Skeletal muscle satellite cell (primary cell): Measurements from ENCODE around the gene ICAM2. TPM values are rescaled to one million over a fixed set of nuclear protein-coding genes. Genes with fewer than 3 reads are reported as not detected.

Experiments
- H3K27me3 ChIP-seq: 2 replicates; pipeline ENCODE4 v1.7.0; 2013; ENCODE audit warnings: low read length; ENCODE audit not compliant: control insufficient read depth, insufficient read depth
- H3K36me3 ChIP-seq: 2 replicates; pipeline ENCODE4 v1.7.0; 2013; ENCODE audit warnings: mild to moderate bottlenecking, control low read depth, low read length; ENCODE audit not compliant: insufficient read depth
- H3K4me1 ChIP-seq: 2 replicates; pipeline ENCODE4 v1.7.0; 2013; ENCODE audit warnings: low read length; ENCODE audit not compliant: control insufficient read depth, insufficient read depth
- H3K4me2 ChIP-seq: 2 replicates; pipeline ENCODE4 v1.7.0; 2013; ENCODE audit warnings: mild to moderate bottlenecking, low read length
- H3K4me3 ChIP-seq: 2 replicates; pipeline ENCODE4 v1.7.0; 2013; ENCODE audit warnings: low read length
- H3K9ac ChIP-seq: 2 replicates; pipeline ENCODE4 v1.7.0; 2013; ENCODE audit warnings: mild to moderate bottlenecking, low read depth, low read length, moderate library complexity
- H3K9me3 ChIP-seq: replicated peaks from 2 replicates; pipeline ENCODE4 v1.7.0; 2013; ENCODE audit warnings: mild to moderate bottlenecking, control low read depth, low read length
- total RNA-seq: library from RNA; depleted of rRNA; stranded (reverse); fragments of >200 nt; gene quantifications from 2 replicates; pipeline ENCODE4 v1.2.3, GENCODE V29; 2012; rRNA removed

Gene ICAM2
- 9.2 and 15.0 TPM in 2 replicates for total RNA-seq

DNA sequence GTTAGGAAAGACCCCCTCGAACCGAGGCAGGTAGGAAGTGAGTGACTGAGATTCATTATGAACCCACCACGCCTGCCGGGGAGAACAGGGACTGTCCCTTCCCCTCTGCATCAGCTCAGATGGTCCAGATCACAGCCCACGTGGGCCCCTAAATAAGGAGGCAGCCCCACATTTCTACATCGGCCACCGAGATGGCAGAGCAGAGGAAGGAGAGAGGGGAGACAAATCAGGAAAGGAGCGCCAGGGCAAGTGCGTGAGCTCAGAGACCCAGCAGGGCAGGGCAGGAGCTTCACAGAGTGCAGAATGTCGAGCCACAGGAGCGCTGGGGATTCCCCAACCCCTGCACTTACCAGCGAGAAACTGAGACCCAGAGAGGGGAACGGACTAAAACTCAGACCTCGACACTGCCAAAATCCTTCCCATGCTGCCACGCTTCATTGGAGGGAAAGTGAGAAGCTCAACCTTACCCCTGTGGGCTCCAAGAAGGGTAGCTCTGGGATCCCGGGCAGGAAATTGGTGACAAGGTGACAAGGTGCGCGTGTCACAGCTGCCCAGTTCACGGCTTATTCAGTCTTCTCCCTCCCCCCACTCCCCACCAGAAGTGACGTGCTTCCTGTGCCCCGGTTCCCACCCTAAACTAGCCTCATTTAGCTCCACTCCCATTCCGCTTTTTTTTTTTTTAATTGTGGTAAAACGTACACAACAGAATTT, at the start of gene ICAM2:
ICAM2 (minus strand) TSS at position 578 of the 711 bp plus-strand sequence. CDS start 13,942 bp downstream, outside the sequence.
- Histone ChIP-seq H3K4me3 (peak within 1 kb of the TSS; percentile 42), H3K9ac (no peak within 1 kb of the TSS), H3K4me2 (peak within 1 kb of the TSS; percentile 26), H3K9me3 (no peaks in the 10 kb centered on the region), H3K27me3 (peaks cover 21% of the 10 kb centered on the region), H3K4me1 (peaks cover 5% of the 10 kb centered on the region), H3K36me3 (no peaks in the 10 kb centered on the region)

GRCh38 chr17:64070213-64070612, 49.8 kb upstream of the ICAM2 start:
- Histone ChIP-seq H3K9me3 (peaks cover 9% of the 10 kb centered on the region), H3K4me2 (no peak overlapping the region), H3K4me3 (no peak overlapping the region), H3K27me3 (no peaks in the 10 kb centered on the region), H3K36me3 (peaks cover 48% of the 10 kb centered on the region), H3K9ac (no peak overlapping the region), H3K4me1 (peaks cover 2% of the 10 kb centered on the region)

DNA sequence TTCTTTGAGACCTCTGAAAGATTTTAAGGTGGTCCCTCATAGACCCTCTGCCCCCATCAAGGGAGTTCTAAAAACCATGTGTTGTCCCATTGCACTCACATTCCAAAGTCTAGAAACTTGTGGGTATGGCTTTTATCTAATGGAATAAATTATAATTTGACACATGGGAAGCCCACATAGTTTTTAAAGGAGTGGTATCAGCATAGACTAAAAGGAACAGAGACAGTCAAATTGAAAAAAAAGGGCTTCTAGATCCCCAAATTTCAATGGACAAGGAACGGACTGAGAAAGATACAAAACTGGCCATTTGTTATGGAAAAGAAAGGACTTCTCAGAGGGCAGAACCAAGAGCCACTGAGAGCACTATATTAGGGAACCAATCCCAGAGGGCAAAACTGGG, 48.7 kb upstream of the ICAM2 start:
- H3K36me3 ChIP-seq = peaks cover 55% of the 10 kb centered on the region
- no peak overlapping the region for H3K4me3 ChIP-seq
- no peak overlapping the region for H3K4me2 ChIP-seq

DNA sequence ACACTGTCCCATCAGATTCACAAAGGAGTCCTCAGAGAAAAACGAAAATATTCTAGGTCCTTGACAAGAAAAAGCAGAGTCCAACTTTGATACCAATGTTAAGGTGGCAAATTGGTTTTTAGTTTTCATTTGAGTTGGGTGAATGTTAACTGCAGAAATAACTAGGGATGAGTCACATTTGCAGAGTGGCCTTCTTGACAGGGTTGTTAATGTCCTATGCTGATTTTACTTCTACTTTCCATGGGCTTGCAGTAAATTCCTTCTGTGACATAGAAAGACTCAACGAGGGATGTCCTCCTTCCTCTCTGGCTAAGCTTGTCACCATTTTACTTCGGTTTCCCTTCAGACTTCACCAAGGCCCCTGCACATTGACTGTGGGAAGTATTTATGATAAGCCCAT, 47.2 kb upstream of the ICAM2 start:
- Histone ChIP-seq H3K4me3 (no peak overlapping the region), H3K4me1 (no peaks in the 10 kb centered on the region), H3K36me3 (peaks cover 59% of the 10 kb centered on the region), H3K9ac (no peak overlapping the region), H3K27me3 (no peaks in the 10 kb centered on the region), H3K9me3 (peaks cover 9% of the 10 kb centered on the region), H3K4me2 (no peak overlapping the region)

More for the DNA sequence above, 48.7 kb upstream of the ICAM2 start:
- Histone ChIP-seq H3K9me3 (peaks cover 9% of the 10 kb centered on the region), H3K4me1 (no peaks in the 10 kb centered on the region), H3K9ac (no peak overlapping the region), H3K27me3 (no peaks in the 10 kb centered on the region)

DNA sequence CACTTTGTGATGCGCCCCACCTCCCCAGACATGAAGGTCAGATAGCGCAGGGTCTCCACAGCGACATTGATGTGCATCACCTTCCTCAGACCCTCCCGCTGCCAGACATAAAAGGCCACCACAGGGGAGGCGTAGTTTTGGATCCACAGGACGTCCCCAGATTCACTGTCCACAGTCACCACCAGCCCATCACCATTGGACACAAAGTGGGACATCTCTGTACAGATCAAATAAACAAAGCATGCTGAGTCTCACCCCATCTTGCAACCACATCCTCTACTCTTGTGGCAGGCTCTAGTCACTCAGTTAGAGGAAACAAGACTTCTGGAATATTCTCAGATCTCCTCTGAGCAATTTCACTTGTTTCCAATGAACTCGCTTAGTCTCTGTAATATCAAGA, 46.3 kb upstream of the ICAM2 start:
- no peak overlapping the region for H3K4me3 ChIP-seq

DNA sequence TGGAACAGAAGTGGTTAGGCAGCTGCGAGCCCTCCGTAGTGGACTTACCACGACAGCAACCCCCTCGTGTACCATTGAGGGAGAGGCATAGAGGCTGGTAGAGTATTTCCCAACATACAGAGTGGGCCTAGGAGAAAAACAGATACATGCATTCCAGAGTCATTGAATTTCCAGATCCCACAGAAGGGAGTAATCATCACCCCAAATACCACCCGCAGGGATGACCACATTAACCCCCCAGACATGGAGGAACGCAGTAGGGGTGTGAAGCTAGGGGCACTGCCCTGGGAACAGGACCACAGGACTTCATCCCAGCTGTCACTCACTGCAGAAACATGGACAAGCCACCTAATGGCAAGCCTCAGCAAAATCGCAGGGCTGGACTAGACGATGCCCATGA, 44.7 kb upstream of the ICAM2 start:
- H3K27me3 ChIP-seq = no peaks in the 10 kb centered on the region
- no peak overlapping the region for H3K4me2 ChIP-seq
- no peaks in the 10 kb centered on the region for H3K4me1 ChIP-seq
- H3K4me3 ChIP-seq = no peak overlapping the region
- H3K36me3 ChIP-seq = peaks cover 63% of the 10 kb centered on the region
- H3K9ac ChIP-seq = no peak overlapping the region
- H3K9me3 ChIP-seq = peaks cover 9% of the 10 kb centered on the region

More for the DNA sequence above, 46.3 kb upstream of the ICAM2 start:
- Histone ChIP-seq H3K9ac (no peak overlapping the region), H3K9me3 (peaks cover 9% of the 10 kb centered on the region), H3K27me3 (no peaks in the 10 kb centered on the region), H3K4me2 (no peak overlapping the region), H3K36me3 (peaks cover 58% of the 10 kb centered on the region), H3K4me1 (no peaks in the 10 kb centered on the region)

DNA sequence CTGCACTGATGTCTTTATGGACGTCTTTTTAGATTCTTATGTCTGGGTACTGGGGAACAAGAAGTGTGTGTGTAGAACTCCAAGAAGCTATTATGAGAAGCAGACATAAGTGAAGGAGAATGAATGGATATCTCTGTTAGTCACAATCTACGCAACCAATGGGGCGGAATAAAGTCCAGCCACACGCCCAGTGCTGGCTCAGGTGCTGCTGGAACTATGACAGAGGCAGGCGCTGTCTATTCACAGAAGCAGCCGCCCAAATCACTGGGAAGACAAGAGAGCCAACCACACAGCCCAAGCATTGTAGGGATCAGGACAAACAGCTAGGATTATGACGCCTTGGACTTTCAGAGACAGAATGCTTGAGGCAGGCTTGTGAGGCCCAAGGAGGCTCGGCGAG, 43.9 kb upstream of the ICAM2 start:
- H3K9ac ChIP-seq = no peak overlapping the region
- no peak overlapping the region for H3K4me3 ChIP-seq
- no peaks in the 10 kb centered on the region for H3K4me1 ChIP-seq
- H3K9me3 ChIP-seq = peaks cover 4% of the 10 kb centered on the region
- no peak overlapping the region for H3K4me2 ChIP-seq
- no peaks in the 10 kb centered on the region for H3K27me3 ChIP-seq
- peaks cover 57% of the 10 kb centered on the region for H3K36me3 ChIP-seq

DNA sequence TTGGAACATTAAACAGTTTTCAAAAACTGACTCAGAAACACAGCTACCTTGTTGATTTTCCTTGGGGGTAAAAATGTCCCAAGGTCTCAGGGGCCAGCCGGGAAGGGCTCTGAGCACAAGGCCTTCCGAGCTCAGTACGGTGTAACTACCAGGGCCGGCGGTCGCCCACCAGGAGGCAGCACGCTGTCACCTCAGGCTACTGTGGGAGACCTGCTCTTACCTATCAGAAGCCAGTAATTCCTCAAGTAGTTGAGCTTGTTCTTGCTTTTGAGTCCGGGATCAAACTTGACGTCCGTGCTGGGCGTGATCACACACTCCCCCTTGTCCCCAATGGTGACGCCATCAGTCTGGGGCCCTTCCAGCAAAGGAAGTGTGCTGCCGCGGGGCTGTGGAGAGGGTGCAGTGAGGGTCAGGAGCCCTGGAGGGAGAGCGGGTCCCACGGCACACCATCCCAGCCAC, 43.4 kb upstream of the ICAM2 start:
- Histone ChIP-seq H3K9ac (no peak overlapping the region), H3K9me3 (no peaks in the 10 kb centered on the region), H3K27me3 (no peaks in the 10 kb centered on the region), H3K4me2 (no peak overlapping the region), H3K36me3 (peaks cover 52% of the 10 kb centered on the region), H3K4me3 (no peak overlapping the region), H3K4me1 (no peaks in the 10 kb centered on the region)

DNA sequence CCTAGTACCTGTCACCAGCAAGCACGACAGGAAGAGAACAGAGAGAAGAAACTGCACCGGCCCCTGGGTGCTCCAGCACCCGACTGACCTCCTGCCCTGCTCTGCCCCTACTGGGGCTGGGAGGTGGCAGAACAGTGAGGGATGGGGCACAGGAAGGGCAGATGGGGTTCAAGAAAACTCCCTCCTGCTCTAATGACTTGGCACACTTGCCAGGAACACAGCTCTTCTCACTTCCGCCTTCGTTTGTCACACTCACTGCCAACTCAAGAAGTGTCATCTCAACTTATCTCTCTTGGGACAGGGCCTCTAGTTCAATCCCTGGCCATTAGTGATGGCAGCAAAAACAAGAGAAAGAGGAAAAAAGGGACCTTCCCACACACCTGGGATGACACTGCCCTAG, 42.7 kb upstream of the ICAM2 start:
- H3K4me2 ChIP-seq = no peak overlapping the region
- no peaks in the 10 kb centered on the region for H3K9me3 ChIP-seq
- H3K27me3 ChIP-seq = no peaks in the 10 kb centered on the region
- no peak overlapping the region for H3K9ac ChIP-seq
- no peaks in the 10 kb centered on the region for H3K4me1 ChIP-seq
- H3K36me3 ChIP-seq = peaks cover 45% of the 10 kb centered on the region
- no peak overlapping the region for H3K4me3 ChIP-seq

- Histone ChIP-seq H3K36me3 (peaks cover 48% of the 10 kb centered on the region), H3K9ac (no peak overlapping the region), H3K27me3 (no peaks in the 10 kb centered on the region), H3K9me3 (no peaks in the 10 kb centered on the region), H3K4me1 (no peaks in the 10 kb centered on the region), H3K4me3 (no peak overlapping the region), H3K4me2 (no peak overlapping the region)
These were observed 40.9 kb upstream of the ICAM2 start for GRCh38 chr17:64061178-64061898.

- no peak overlapping the region for H3K4me2 ChIP-seq
- H3K9me3 ChIP-seq = no peaks in the 10 kb centered on the region
- H3K36me3 ChIP-seq = peaks cover 47% of the 10 kb centered on the region
- no peaks in the 10 kb centered on the region for H3K4me1 ChIP-seq
- H3K27me3 ChIP-seq = no peaks in the 10 kb centered on the region
- no peak overlapping the region for H3K4me3 ChIP-seq
- no peak overlapping the region for H3K9ac ChIP-seq
These were observed 39.9 kb upstream of the ICAM2 start for GRCh38 chr17:64060331-64060730.
